HTERT RPE-1 (cell line): ENCODE data around the gene GRIN2A.

Experiments used
- in situ Hi-C: fragments of 300-500 bp; cut with MboI; formaldehyde crosslinking; loops from 4 replicates; pipeline ENCODE4 v1.14.3; 2020; ENCODE audit warnings: low sequenced_read_pairs

GRIN2A gene

DNA sequence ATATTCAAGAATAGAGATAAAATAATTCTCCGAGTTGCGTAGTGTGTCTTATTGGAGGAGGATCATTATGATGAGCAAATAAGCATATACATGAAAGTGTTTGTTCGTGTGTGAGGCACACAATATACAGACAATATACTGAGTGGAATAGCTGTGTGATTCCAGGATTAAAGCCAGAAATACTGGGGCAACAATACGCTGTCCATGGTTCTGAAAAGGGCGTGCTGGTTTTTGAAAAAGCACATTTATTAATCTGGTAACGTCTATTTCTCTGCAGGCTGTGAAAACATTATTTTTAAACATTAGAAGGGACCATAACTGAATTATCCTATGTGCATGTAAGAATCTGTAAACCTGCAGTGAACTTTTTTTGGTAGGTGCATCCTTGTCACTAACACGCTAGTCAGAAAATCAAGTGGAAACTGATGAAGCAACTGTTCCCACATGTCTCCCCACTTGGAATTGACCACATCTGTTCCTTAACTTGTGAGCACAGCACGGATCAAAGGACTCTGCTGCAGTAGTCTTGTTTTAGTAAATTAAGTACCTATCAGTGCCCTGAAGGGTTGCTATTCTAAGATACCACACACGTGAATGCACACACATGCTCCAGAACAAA is 346.0 kb downstream of the GRIN2A start:
- in situ Hi-C loops = no loop called here

DNA sequence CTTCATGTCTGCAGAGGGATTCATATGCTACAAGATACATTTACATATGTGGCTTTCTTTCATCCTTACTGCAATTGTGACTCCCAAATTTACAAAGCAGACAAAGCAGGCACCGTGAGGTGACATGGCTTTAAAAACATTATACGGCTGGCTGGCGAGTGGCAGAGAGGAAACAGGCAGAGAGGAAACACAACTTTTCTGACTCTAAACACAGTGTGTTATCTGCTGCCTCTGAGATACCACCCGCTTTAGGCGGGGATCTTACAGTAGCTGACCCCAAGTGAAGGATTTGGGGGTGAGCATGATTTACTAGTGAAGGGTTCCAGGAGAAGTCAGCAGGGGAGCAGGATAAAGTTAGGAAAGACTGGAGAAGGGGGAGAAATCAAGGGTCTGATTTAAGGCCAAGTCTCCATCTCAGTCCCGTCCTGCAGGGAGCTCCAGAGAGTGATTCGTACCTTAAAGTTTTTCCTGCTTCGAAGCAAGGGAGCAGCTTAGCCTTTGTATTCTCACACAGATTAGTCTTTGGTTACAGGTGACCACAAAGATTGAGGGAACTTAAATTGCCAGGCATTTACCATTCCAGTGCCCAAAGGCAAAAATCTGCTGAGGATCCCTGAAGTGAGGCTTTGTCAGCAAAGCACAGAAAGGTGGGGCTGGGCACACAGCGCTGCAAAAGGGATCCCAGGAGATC is 355.0 kb downstream of the GRIN2A start:
- in situ Hi-C loops = no loop called here

DNA sequence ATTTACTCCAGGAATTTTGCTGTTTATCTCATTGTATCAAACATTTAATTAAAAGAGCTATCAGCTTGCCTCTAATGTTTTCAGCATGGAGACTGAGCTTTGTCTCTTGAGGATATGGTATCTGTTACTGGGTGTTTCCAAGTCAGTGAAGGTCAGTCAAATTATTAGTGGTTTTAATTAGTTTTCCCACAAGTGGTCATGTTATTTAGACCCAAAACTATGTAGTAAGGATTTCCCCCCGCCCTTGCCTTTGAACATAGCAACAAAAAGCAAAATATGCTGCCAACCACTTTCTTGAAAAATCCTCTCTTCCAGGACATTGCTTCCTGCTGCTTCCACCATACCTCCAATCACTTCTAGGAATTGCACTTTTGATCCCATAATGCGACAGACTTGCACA is 355.6 kb downstream of the GRIN2A start:
- in situ Hi-C loops = no loop called here

GRCh38 chr16:9824200-9825068 is 357.8 kb downstream of the GRIN2A start:
- in situ Hi-C loops = no loop called here

GRCh38 chr16:9823510-9823909 is 358.7 kb downstream of the GRIN2A start:
- in situ Hi-C loops = no loop called here

DNA sequence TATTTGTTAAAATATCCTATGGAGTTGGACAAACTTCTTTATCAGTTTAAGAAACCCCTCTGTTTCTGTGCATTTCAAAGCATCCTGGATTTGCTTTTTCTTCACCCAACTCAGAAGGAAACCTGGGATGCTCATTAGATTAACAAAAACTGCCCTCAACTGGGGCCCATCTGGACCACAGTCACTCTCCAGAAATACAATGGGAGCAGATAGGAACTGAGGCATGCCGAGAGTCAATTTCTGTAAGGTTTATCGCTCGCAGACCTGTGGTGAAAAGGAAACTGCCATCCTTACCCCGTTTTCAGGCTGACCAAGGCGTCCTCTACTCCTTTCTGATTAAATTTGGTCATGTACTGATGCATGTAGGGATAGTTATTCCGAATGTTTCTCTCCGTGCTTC is 360.3 kb downstream of the GRIN2A start:
- in situ Hi-C loops = no loop called here

GRCh38 chr16:9821331-9821730 is 360.9 kb downstream of the GRIN2A start:
- in situ Hi-C loops = no loop called here

DNA sequence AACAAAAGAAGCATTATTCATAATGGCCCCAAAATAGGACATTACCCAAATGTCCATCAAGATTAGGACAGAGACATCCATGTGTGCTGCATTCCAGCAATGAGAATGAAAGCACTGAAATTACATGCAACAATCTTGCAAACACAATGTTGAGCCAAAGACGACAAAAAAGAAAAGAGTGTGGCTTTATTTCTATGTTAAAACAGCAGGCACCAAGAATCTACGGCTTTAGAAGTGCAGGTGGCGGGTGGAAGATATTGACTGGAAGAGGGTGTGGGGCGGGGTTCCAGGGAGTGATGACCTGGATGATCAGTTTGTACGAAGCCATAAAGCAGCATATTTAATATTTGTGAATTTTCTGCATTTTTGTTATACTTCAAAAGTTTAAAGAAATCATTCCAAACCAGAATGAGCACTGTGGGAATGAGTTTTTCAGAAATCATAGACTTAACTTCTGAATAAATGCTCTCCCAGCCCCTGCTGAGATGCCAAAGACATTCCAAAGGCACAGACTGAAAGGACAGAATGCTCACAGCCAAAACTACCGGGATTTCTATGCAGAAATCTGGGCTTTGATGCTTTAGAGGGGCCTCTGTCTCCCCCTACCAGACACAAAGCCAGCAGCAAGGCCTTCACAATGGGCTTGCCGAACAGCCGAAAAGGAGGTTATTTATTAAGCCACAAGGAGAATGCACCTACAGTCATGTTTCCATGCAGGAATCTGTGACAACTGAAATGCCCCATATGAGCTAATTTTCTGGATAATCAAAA is 361.6 kb downstream of the GRIN2A start:
- in situ Hi-C loops = no loop called here

GRCh38 chr16:9818702-9819101 is 363.5 kb downstream of the GRIN2A start:
- in situ Hi-C loops = no loop called here

- in situ Hi-C loops = no loop called here
Measured at GRCh38 chr16:9817586-9817985, 364.6 kb downstream of the GRIN2A start.

GRCh38 chr16:9816644-9817043 is 365.6 kb downstream of the GRIN2A start:
- in situ Hi-C loops = no loop called here

GRCh38 chr16:9813665-9814064 is 368.6 kb downstream of the GRIN2A start:
- in situ Hi-C loops = no loop called here

GRCh38 chr16:9808210-9808609 is 374.0 kb downstream of the GRIN2A start:
- in situ Hi-C loops = no loop called here

DNA sequence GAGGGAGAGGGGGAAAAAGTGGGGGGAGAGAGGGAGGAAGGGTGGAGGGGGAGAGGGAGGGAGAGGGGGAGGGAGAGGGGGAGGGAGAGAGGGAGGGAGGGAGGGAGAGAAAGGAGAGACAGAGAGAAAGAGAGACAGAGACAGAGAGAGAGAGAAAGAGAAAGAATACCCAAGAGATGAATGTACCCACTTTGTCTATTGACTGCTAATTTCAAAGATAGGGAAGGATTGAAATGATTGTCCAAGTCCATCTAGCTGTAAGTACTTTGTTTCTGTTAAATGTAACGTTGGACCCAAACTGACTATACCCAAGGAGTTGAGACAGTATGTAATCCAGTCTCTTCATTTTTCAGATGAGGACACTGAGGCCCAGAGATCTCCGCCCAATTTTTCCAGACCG is 374.9 kb downstream of the GRIN2A start:
- in situ Hi-C loops = no loop called here

DNA sequence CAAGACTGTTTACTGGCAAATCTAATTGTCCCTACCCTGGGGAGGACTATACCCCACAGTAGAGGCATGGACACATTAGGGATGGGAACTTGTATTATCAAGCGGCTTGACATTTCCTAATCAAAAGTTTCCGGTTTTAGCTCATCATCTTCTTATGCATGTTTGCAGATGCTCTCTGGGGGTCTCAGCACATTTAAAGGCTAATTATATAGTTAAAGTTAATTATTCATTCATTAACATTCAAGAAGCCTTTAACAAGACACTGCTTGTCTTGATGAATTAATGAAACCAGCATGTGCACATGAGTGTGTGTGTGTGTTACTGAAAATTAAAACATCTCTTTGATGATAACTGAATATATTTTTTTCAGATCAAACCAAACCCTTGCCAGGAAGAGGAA is 377.1 kb downstream of the GRIN2A start:
- in situ Hi-C loops = no loop called here

DNA sequence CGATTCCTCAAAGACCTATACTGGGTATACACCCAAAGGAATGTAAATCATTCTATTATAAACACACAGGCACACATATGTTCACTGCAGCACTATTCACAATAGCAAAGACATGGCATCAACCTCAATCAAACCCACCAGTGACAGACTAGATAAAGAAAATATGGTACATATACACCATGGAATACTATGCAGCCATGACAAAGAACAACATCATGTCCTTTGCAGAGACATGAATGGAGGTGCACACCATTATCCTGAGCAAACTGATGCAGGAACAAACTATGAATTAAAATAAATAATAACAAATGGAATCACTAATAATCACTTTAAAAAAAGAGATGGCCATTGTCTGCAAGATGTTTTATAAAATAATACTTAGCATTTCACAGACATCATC is 380.1 kb downstream of the GRIN2A start:
- in situ Hi-C loops = no loop called here

- in situ Hi-C loops = no loop called here
Measured at GRCh38 chr16:9801651-9802050, 380.6 kb downstream of the GRIN2A start.

- in situ Hi-C loops = no loop called here
Measured at GRCh38 chr16:9800186-9800738, 382.0 kb downstream of the GRIN2A start.

DNA sequence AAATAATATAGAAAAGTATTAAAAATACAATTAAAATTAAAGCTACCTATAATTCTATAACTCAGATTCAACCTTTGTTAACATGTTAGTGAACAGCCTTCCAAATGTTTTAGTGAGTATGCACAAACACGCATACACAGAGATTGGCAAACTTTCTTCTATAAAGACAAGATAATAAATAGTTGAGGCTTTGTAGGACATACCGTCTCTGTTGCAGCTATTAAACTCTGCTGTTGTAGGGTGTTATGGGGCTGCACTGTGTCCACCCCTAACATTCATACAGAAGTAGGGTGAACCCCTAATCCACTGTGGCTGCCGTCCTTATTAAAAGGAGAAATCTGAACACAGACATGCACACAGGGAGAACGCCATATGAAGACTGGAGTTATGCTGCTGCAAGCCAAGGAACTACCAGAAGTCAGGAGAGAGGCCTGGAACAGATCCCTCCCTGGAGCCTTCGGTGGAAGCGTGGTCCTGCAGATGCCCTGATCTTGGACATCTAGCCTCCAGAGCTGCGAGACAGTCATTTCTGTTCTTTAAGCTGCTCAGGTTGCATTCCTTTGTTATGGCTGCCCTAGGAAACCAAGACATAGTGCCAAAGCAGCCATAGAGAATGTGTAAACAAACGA is 383.2 kb downstream of the GRIN2A start:
- in situ Hi-C loops = no loop called here

DNA sequence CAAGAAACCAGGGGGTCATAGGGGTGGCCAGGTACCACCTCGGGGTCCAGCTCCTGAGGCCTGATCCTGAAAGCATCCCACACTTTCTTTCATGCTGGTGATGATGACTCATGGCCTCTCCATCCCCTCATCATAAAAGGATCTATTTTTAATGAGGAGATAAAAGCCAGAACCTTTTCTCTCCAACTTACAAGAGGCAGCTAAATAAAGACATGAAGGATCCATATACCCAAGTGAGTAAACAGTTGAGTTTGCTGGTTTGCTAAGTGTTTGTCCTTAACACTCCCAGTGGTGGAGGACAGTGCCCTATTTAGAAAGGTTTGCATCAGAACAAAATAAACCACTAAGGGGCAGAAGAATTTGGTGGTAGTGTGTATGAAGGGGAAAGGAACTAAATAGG is 383.8 kb downstream of the GRIN2A start:
- in situ Hi-C loops = no loop called here
